ENCODE results near the gene HORMAD2. TPM values are rescaled to one million over a fixed set of nuclear protein-coding genes. Genes with fewer than 3 reads are reported as not detected.

The HORMAD2 gene
- total and polyA plus RNA-seq, 4 experiments from 2014 or later = not detected

GRCh38 chr22:30116362-30117117, 36.3 kb downstream of the HORMAD2 start:
- intact Hi-C loops (cut with micrococcal nuclease) = no loop called here
- POLR2A ChIA-PET (ENCODE audit: partially characterized antibody) = interaction anchor here (1.3 kb wide), 1 partner anchor 171 kb away, joined by 4 read pairs; no protein-coding TSS in a partner anchor
- no peaks in the 10 kb centered on the region for H3K27me3 Mint-ChIP-seq

DNA sequence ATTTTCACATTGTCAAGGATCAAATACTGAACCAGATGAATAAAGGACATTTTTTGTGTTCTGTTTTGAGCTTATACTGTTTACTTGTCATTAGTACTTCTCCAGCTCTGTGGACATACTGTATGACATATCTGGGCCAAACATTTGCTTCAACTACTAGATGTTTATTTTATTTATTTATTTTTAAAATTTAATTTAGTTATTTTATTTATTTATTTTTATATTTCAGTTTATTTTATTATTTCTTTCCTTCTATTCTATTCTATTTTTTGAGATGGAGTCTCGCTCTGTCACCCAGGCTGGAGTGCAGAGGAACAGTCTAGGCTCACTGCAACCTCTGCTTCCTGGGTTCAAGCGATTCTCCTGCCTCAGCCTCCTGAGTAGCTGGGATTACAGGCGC, 37.0 kb downstream of the HORMAD2 start:
- H3K27me3 Mint-ChIP-seq = no peaks in the 10 kb centered on the region
- ChIA-PET POLR2A (ENCODE audit: partially characterized antibody) (interaction anchor here (0.9 kb wide), 1 partner anchor 9 kb away, joined by 3 read pairs; no protein-coding TSS in a partner anchor), CTCF (ENCODE audit: partially characterized antibody) (interaction anchor here (1.0 kb wide), 1 partner anchor 9 kb away, joined by 3 read pairs; no protein-coding TSS in a partner anchor)
- no peaks in the 10 kb centered on the region for H3K36me3 ChIP-seq (ENCODE audit: insufficient read depth, low read length)
- no peaks in the 10 kb centered on the region for H3K36me3 Mint-ChIP-seq
- no peak overlapping the region for H3K27ac Mint-ChIP-seq
- H3K27me3 ChIP-seq (ENCODE audit: insufficient read depth, low read length) = no peaks in the 10 kb centered on the region
- no peaks in the 10 kb centered on the region for H3K9me3 ChIP-seq (ENCODE audit: control insufficient read depth in 1 of 2, low read length in 2 of 2)
- H3K4me1 ChIP-seq (ENCODE audit: insufficient read depth, low read length) = no peaks in the 10 kb centered on the region
- peaks cover 3 to 7% (median 4%) of the 10 kb centered on the region in 4 donors for H3K4me1 Mint-ChIP-seq
- no peak overlapping the region for H3K4me3 ChIP-seq (ENCODE audit: low read length in 2 of 2)
- no peak for DNase-seq
- no peak overlapping the region for H3K4me3 Mint-ChIP-seq
- intact Hi-C loops (cut with micrococcal nuclease) = no loop called here
- H3K9me3 Mint-ChIP-seq = no peaks in the 10 kb centered on the region
- H3K27ac ChIP-seq (ENCODE audit: low read depth, low read length) = no peak overlapping the region

More at GRCh38 chr22:30116362-30117117, 36.3 kb downstream of the HORMAD2 start:
- Histone ChIP-seq H3K36me3 (ENCODE audit: insufficient read depth, low read length) (no peaks in the 10 kb centered on the region), H3K27me3 (ENCODE audit: insufficient read depth, low read length) (no peaks in the 10 kb centered on the region), H3K4me1 (ENCODE audit: insufficient read depth, low read length) (no peaks in the 10 kb centered on the region), H3K27ac (ENCODE audit: low read depth, low read length) (no peak overlapping the region), H3K9me3 (ENCODE audit: control insufficient read depth in 1 of 2, low read length in 2 of 2) (no peaks in the 10 kb centered on the region), H3K4me3 (ENCODE audit: low read length in 2 of 2) (no peak overlapping the region)
- CTCF ChIA-PET (ENCODE audit: partially characterized antibody) = interaction anchor here (0.6 to 1.7 kb wide), 3 partner anchors 8 to 147 kb away, joined by 3 to 8 read pairs (median 3); no protein-coding TSS in a partner anchor
- Mint-ChIP-seq H3K4me1 (peaks cover 0 to 1% (median under 1%) of the 10 kb centered on the region in 4 donors), H3K27ac (peak overlapping the region in 1 of 7 donors; percentile 9), H3K4me3 (no peak overlapping the region), H3K36me3 (no peaks in the 10 kb centered on the region), H3K9me3 (no peaks in the 10 kb centered on the region)
- DNase-seq = no peak

DNA sequence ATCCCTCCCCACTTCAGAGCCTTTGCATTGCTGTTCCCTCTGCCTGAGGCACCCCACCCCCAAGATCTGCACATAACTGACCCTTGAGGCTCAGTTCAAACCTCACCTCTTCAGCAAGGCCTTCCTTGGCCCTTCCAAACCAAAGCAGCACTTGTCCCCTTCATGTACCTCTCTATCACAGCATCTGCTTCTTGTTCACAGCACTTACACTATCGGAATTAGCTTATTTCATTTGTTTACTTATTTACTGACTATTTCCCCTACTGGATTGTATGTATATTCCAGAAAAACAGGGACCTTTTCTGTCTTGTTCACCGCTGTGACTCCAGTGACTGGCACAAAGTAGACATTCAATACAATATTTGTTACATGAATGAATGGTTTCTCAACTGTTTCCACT, 38.0 kb downstream of the HORMAD2 start:
- H3K27ac ChIP-seq (ENCODE audit: low read depth, low read length) = no peak overlapping the region
- CTCF ChIA-PET (ENCODE audit: partially characterized antibody) = interaction anchor here (3.9 kb wide), 1 partner anchor 10 kb away, joined by 20 read pairs; no protein-coding TSS in a partner anchor
- peaks cover 0 to 1% of the 10 kb centered on the region in 2 donors for H3K27me3 Mint-ChIP-seq
- no peak for DNase-seq
- H3K27me3 ChIP-seq (ENCODE audit: insufficient read depth, low read length) = no peaks in the 10 kb centered on the region
- H3K4me3 ChIP-seq (ENCODE audit: low read length in 2 of 2) = no peak overlapping the region
- no peak overlapping the region for H3K27ac Mint-ChIP-seq
- H3K9me3 Mint-ChIP-seq = no peaks in the 10 kb centered on the region
- H3K36me3 Mint-ChIP-seq = no peaks in the 10 kb centered on the region
- H3K4me3 Mint-ChIP-seq = no peak overlapping the region
- no peaks in the 10 kb centered on the region for H3K36me3 ChIP-seq (ENCODE audit: insufficient read depth, low read length)
- H3K4me1 Mint-ChIP-seq = peaks cover 4 to 11% (median 6%) of the 10 kb centered on the region in 4 donors
- POLR2A ChIA-PET (ENCODE audit: partially characterized antibody) = interaction anchor here (0.5 to 0.9 kb wide), 3 partner anchors 10 to 207 kb away, joined by 3 read pairs; no protein-coding TSS in a partner anchor
- no peaks in the 10 kb centered on the region for H3K9me3 ChIP-seq (ENCODE audit: control insufficient read depth in 1 of 2, low read length in 2 of 2)
- H3K4me1 ChIP-seq (ENCODE audit: insufficient read depth, low read length) = no peaks in the 10 kb centered on the region
- intact Hi-C loops (cut with micrococcal nuclease) = no loop called here

DNA sequence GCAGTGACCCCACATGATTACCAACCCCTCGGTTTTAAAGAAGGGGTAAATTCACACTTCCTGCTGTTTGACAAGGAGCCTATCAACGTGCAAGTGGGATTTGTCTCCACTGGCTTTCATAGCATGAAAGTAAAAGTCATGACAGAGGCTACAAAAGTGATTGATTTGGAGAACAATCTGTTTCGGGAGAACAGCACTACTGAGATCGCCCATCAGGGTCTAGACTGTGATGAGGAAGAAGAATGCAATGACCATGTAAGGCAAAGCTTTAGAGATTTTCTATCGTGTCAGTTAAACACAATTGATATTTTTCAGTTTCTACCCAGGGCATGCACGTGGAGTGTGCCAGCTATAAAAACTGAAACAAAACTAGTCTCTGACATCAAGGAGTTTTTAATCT, 41.7 kb downstream of the HORMAD2 start:
- intact Hi-C loops (cut with micrococcal nuclease) = no loop called here
- H3K4me3 Mint-ChIP-seq = peak overlapping the region in 2 of 8 donors; percentile 4 to 60

GRCh38 chr22:30123463-30123862, 43.2 kb downstream of the HORMAD2 start:
- no peaks in the 10 kb centered on the region for H3K9me3 ChIP-seq (ENCODE audit: control insufficient read depth in 1 of 2, low read length in 2 of 2)
- no peaks in the 10 kb centered on the region for H3K27me3 ChIP-seq (ENCODE audit: insufficient read depth, low read length)
- H3K4me3 ChIP-seq (ENCODE audit: low read length in 2 of 2) = no peak overlapping the region
- no peak for DNase-seq
- Mint-ChIP-seq H3K36me3 (no peaks in the 10 kb centered on the region), H3K27ac (no peak overlapping the region), H3K27me3 (peaks cover 0 to 1% of the 10 kb centered on the region in 2 donors), H3K9me3 (no peaks in the 10 kb centered on the region), H3K4me1 (peaks cover 4 to 11% (median 7%) of the 10 kb centered on the region in 4 donors), H3K4me3 (no peak overlapping the region)
- H3K4me1 ChIP-seq (ENCODE audit: insufficient read depth, low read length) = no peaks in the 10 kb centered on the region
- no peak overlapping the region for H3K27ac ChIP-seq (ENCODE audit: low read depth, low read length)
- CTCF ChIA-PET (ENCODE audit: partially characterized antibody) = interaction anchor here (1.0 kb wide), 1 partner anchor 13 kb away, joined by 3 read pairs; no protein-coding TSS in a partner anchor
- POLR2A ChIA-PET (ENCODE audit: partially characterized antibody) = no interaction called here
- no peaks in the 10 kb centered on the region for H3K36me3 ChIP-seq (ENCODE audit: insufficient read depth, low read length)
- intact Hi-C loops (cut with micrococcal nuclease) = no loop called here

More for the DNA sequence above, 41.7 kb downstream of the HORMAD2 start:
- H3K4me1 ChIP-seq (ENCODE audit: insufficient read depth, low read length) = no peaks in the 10 kb centered on the region
- H3K4me1 Mint-ChIP-seq = peaks cover 4 to 11% (median 7%) of the 10 kb centered on the region in 4 donors
- H3K36me3 Mint-ChIP-seq = no peaks in the 10 kb centered on the region
- ChIA-PET POLR2A (ENCODE audit: partially characterized antibody) (no interaction called here), CTCF (ENCODE audit: partially characterized antibody) (interaction anchor here (0.6 to 3.9 kb wide), 3 partner anchors 14 to 389 kb away, joined by 4 to 20 read pairs (median 10); no protein-coding TSS in a partner anchor)
- H3K27ac ChIP-seq (ENCODE audit: low read depth, low read length) = no peak overlapping the region
- no peaks in the 10 kb centered on the region for H3K36me3 ChIP-seq (ENCODE audit: insufficient read depth, low read length)
- peaks cover 0 to 1% of the 10 kb centered on the region in 2 donors for H3K27me3 Mint-ChIP-seq
- DNase-seq = no peak
- H3K9me3 Mint-ChIP-seq = no peaks in the 10 kb centered on the region
- H3K27ac Mint-ChIP-seq = peak overlapping the region in 1 of 7 donors; percentile 3
- H3K9me3 ChIP-seq (ENCODE audit: control insufficient read depth in 1 of 2, low read length in 2 of 2) = no peaks in the 10 kb centered on the region
- H3K4me3 ChIP-seq (ENCODE audit: low read length in 2 of 2) = no peak overlapping the region
- no peaks in the 10 kb centered on the region for H3K27me3 ChIP-seq (ENCODE audit: insufficient read depth, low read length)

DNA sequence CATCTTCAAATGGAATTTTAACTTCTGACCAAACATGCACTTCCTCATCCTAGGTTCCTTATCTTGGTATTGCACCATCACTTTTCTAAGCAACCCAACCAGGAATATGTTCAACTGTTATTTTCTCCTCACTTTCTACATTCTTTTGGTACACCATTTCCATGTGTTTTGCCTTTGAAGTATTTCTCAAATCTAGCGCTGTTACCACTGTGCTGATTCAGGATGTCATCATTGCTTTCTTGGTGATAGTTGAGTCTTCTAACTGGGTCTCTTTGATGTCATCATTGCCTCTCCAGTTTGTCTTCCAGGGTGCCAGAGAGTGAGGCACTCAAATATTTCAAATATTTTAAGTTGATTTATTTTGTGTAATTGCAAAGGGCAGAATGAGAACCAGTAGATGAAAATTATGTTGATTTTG, 47.5 kb downstream of the HORMAD2 start:
- Histone ChIP-seq H3K27ac (ENCODE audit: low read depth, low read length) (no peak overlapping the region), H3K4me3 (ENCODE audit: low read length in 2 of 2) (no peak overlapping the region), H3K4me1 (ENCODE audit: insufficient read depth, low read length) (no peaks in the 10 kb centered on the region), H3K36me3 (ENCODE audit: insufficient read depth, low read length) (no peaks in the 10 kb centered on the region), H3K27me3 (ENCODE audit: insufficient read depth, low read length) (no peaks in the 10 kb centered on the region), H3K9me3 (ENCODE audit: control insufficient read depth in 1 of 2, low read length in 2 of 2) (no peaks in the 10 kb centered on the region)
- ChIA-PET CTCF (ENCODE audit: partially characterized antibody) (no interaction called here), POLR2A (ENCODE audit: partially characterized antibody) (no interaction called here)
- Mint-ChIP-seq H3K27ac (no peak overlapping the region), H3K4me3 (no peak overlapping the region), H3K4me1 (peaks cover 0 to 3% (median 0%) of the 10 kb centered on the region in 4 donors), H3K36me3 (no peaks in the 10 kb centered on the region), H3K27me3 (peaks cover 0 to 1% of the 10 kb centered on the region in 2 donors), H3K9me3 (no peaks in the 10 kb centered on the region)
- DNase-seq = no peak
- intact Hi-C loops (cut with micrococcal nuclease) = no loop called here

DNA sequence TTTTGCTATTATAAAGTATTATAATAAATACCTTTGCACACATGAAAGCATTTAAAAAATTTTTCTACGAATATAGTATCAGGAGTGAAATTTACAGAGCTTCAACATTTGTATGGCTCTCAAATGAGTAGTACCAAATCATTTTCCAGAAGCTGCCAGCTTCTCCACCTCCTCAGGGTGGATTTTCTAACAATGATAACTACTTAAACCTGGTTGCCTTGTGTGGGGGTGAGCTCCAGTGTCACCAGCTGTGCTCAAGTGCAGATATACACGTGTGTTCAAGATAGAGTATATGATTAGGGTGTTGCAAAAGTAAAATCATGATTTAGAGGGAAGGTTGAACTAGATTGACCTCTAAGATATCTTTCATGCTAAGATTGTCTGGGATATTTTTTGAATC, 48.2 kb downstream of the HORMAD2 start:
- Mint-ChIP-seq H3K27ac (no peak overlapping the region), H3K36me3 (no peaks in the 10 kb centered on the region), H3K27me3 (peaks cover 0 to 1% of the 10 kb centered on the region in 2 donors), H3K4me3 (no peak overlapping the region), H3K4me1 (peaks cover 0 to 3% (median 0%) of the 10 kb centered on the region in 4 donors), H3K9me3 (no peaks in the 10 kb centered on the region)
- intact Hi-C loops (cut with micrococcal nuclease) = no loop called here
- Histone ChIP-seq H3K4me1 (ENCODE audit: insufficient read depth, low read length) (no peaks in the 10 kb centered on the region), H3K9me3 (ENCODE audit: control insufficient read depth in 1 of 2, low read length in 2 of 2) (no peaks in the 10 kb centered on the region), H3K4me3 (ENCODE audit: low read length in 2 of 2) (no peak overlapping the region), H3K27ac (ENCODE audit: low read depth, low read length) (no peak overlapping the region), H3K36me3 (ENCODE audit: insufficient read depth, low read length) (no peaks in the 10 kb centered on the region), H3K27me3 (ENCODE audit: insufficient read depth, low read length) (no peaks in the 10 kb centered on the region)
- DNase-seq = no peak
- POLR2A ChIA-PET (ENCODE audit: partially characterized antibody) = no interaction called here
- CTCF ChIA-PET (ENCODE audit: partially characterized antibody) = interaction anchor here (1.1 to 1.4 kb wide), 3 partner anchors 9 to 158 kb away, joined by 3 to 4 read pairs (median 3); no protein-coding TSS in a partner anchor

All from CD4-positive, alpha-beta memory T cell (primary cell).